ENCODE results near the gene ARPC1A.
A peak's percentile ranks its signal among the peaks of the same experiment; 100 is the strongest.
"Not testable (repeated sequence)": the region's sequence is repeated elsewhere in the genome, so short reads cannot be mapped to it uniquely, and the experiment has no call there.

Gene ARPC1A

DNA sequence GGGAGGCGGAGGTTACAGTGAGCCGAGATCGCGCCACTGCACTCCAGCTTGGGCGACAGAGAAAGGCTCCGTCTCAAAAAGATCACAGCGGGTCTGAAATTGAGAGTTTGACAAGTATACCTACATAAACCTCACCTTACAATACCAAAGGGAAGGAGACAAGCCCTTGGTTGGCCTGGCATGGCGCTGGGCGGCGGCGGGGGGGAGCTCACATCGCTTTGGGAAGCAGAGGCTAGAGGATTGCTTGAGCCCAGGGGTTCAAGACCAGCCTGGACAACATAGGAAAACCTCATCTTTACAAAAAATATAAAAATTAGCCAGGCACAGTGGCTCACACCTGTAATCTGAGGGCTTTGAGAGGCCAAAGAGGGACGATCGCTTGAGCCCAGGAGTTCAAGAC lies 1.1 kb upstream of the ARPC1A start:
- Histone ChIP-seq H3K4ac (ENCODE audit: low read depth, low read length) (no peak overlapping the region), H3K23ac (ENCODE audit: low read length) (no peak overlapping the region), H3K4me1 (ENCODE audit: control insufficient read depth, low read depth, low read length) (peaks cover 2% of the 10 kb centered on the region), H2BK5ac (ENCODE audit: low read length) (no peak overlapping the region), H2AK5ac (ENCODE audit: low read length) (no peak overlapping the region), H3K27ac (ENCODE audit: low read depth, low read length) (no peak overlapping the region), H4K8ac (ENCODE audit: low read depth, low read length) (no peak overlapping the region), H3K56ac (ENCODE audit: low read length) (no peak overlapping the region), H3K36me3 (ENCODE audit: control insufficient read depth, insufficient read depth, low read length) (no peaks in the 10 kb centered on the region), H3K79me1 (ENCODE audit: low read length) (peaks cover 7% of the 10 kb centered on the region), H3K18ac (ENCODE audit: low read length) (no peak overlapping the region), H4K5ac (ENCODE audit: low read length) (no peak overlapping the region), H3K9ac (ENCODE audit: low read length) (peak overlapping the region; percentile 86), H3K4me3 (ENCODE audit: low read length) (no peak overlapping the region), H3K27me3 (ENCODE audit: insufficient read depth, low read length, poor library complexity) (no peaks in the 10 kb centered on the region), H3K79me2 (ENCODE audit: control insufficient read depth, insufficient read depth, low read length) (peaks cover 19% of the 10 kb centered on the region), H3K4me2 (ENCODE audit: low read length) (no peak overlapping the region), H2BK15ac (replicated peaks; ENCODE audit: low read depth) (no peak overlapping the region), H2BK120ac (ENCODE audit: low read depth, low read length) (no peak overlapping the region)
- no peak for DNase-seq
- WGBS (ENCODE audit: extremely low coverage, insufficient coverage, low lambda C conversion rate) = no CpG with 5 or more reads among the region's 14 CpGs

DNA sequence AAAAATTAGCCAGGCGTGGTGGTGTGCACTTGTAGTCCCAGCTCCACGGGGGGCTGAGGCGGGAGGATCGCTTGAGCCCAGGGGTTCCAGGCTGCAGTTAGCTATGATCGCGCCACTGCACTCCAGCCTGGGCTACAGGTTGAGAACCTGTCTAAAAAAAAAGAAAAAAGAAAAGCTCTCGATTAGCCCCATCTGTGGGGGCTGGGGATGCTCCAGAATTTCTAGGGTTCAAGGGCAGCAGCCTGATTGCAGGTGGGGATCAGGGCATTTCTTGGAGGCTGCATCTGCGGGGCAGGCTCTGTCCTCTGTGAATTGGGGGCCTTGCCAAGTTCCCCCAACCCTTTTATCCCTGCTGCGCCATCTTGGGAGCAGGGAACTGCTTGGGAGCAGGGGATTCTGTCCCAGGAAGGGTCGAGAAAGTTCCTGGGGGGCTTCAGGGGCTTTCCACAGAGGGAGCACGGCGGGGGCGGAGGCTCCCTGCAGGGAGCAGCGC lies 651 bp upstream of the ARPC1A start:
- H4K8ac ChIP-seq (ENCODE audit: low read depth, low read length) = peak overlapping the region; percentile 93
- peaks cover 20% of the 10 kb centered on the region for H3K79me2 ChIP-seq (ENCODE audit: control insufficient read depth, insufficient read depth, low read length)
- no peak overlapping the region for H2BK120ac ChIP-seq (ENCODE audit: low read depth, low read length)
- peak overlapping the region; percentile 93 for H3K56ac ChIP-seq (ENCODE audit: low read length)
- peak overlapping the region; percentile 89 for H3K23ac ChIP-seq (ENCODE audit: low read length)
- H3K27me3 ChIP-seq (ENCODE audit: insufficient read depth, low read length, poor library complexity) = no peaks in the 10 kb centered on the region
- peak overlapping the region; percentile 39 for H3K27ac ChIP-seq (ENCODE audit: low read depth, low read length)
- peak overlapping the region; percentile 58 for H2AK5ac ChIP-seq (ENCODE audit: low read length)
- H3K9ac ChIP-seq (ENCODE audit: low read length) = peak overlapping the region; percentile 86
- peak overlapping the region; percentile 28 for H3K4me2 ChIP-seq (ENCODE audit: low read length)
- H3K4me1 ChIP-seq (ENCODE audit: control insufficient read depth, low read depth, low read length) = peaks cover 2% of the 10 kb centered on the region
- H2BK5ac ChIP-seq (ENCODE audit: low read length) = peak overlapping the region; percentile 14
- H4K5ac ChIP-seq (ENCODE audit: low read length) = no peak overlapping the region
- no peak for DNase-seq
- H3K4ac ChIP-seq (ENCODE audit: low read depth, low read length) = peak overlapping the region; percentile 64
- no peak overlapping the region for H2BK15ac ChIP-seq (replicated peaks; ENCODE audit: low read depth)
- no peaks in the 10 kb centered on the region for H3K36me3 ChIP-seq (ENCODE audit: control insufficient read depth, insufficient read depth, low read length)
- WGBS (ENCODE audit: extremely low coverage, insufficient coverage, low lambda C conversion rate) = no CpG with 5 or more reads among the region's 14 CpGs
- H3K79me1 ChIP-seq (ENCODE audit: low read length) = peaks cover 7% of the 10 kb centered on the region
- peak overlapping the region; percentile 42 for H3K18ac ChIP-seq (ENCODE audit: low read length)
- H3K4me3 ChIP-seq (ENCODE audit: low read length) = peak overlapping the region; percentile 57

DNA sequence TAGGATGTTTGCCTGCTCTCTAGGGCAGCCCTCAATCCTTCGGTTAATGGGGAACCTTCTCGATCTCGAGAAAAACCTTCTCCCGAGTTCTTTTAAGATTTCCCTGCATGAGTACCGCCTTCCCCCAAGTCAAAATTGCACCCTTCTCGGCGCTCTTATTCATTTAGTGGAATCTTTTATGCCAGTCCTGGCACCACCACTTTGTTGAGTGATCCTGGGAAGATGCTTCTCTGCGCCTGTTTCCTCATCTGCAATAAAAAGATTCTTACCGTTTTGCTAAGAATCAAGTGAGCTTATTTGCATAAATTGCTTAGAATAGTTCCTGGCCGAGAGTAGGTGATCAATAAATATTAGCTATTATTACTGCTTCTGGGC lies 697 bp downstream of the ARPC1A start:
- Histone ChIP-seq H3K36me3 (ENCODE audit: control insufficient read depth, insufficient read depth, low read length) (no peaks in the 10 kb centered on the region), H2BK15ac (replicated peaks; ENCODE audit: low read depth) (no peak overlapping the region), H3K18ac (ENCODE audit: low read length) (peak overlapping the region; percentile 62), H3K79me2 (ENCODE audit: control insufficient read depth, insufficient read depth, low read length) (peaks cover 27% of the 10 kb centered on the region), H3K4me2 (ENCODE audit: low read length) (peak overlapping the region; percentile 61), H3K4ac (ENCODE audit: low read depth, low read length) (peak overlapping the region; percentile 73), H3K9ac (ENCODE audit: low read length) (peak overlapping the region; percentile 72), H2AK5ac (ENCODE audit: low read length) (no peak overlapping the region), H3K56ac (ENCODE audit: low read length) (peak overlapping the region; percentile 86), H4K8ac (ENCODE audit: low read depth, low read length) (no peak overlapping the region), H3K4me1 (ENCODE audit: control insufficient read depth, low read depth, low read length) (no peaks in the 10 kb centered on the region), H3K4me3 (ENCODE audit: low read length) (peak overlapping the region; percentile 87), H3K79me1 (ENCODE audit: low read length) (peaks cover 10% of the 10 kb centered on the region), H3K27ac (ENCODE audit: low read depth, low read length) (peak overlapping the region; percentile 32), H2BK120ac (ENCODE audit: low read depth, low read length) (no peak overlapping the region), H3K27me3 (ENCODE audit: insufficient read depth, low read length, poor library complexity) (no peaks in the 10 kb centered on the region), H4K5ac (ENCODE audit: low read length) (no peak overlapping the region), H2BK5ac (ENCODE audit: low read length) (no peak overlapping the region), H3K23ac (ENCODE audit: low read length) (no peak overlapping the region)
- WGBS (ENCODE audit: extremely low coverage, insufficient coverage, low lambda C conversion rate) = no CpG with 5 or more reads among the region's 10 CpGs
- no peak for DNase-seq

DNA sequence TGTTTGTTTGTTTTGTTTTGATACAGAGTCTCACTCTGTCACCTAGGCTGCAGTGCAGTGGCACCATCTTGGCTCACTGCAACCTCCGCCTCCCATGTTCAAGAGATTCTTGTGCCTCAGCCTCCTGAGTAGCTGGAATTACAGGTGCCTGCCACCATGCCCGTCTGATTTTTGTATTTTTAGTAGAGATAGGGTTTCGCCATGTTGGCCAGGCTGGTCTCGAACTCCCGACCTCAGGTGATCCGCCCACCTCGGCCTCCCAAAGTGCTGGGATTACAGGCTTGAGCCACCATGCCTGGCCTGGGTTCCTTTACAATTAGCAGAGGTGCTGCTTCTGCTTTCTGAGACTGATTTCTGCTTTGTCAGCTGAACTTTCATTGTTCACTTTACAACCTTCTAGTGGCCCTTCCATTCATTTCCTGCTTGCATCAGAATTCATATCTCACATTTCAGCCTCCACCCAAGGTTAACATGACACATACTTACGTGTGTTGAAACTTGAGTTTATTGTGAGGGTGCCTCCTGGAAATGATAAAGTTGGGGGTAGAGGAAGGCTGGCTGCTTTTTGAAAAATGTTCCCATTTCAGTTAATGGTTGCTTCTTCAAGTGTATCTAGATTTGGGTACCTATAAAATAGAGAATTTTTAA lies 4.7 kb downstream of the ARPC1A start:
- not testable (repeated sequence) for H3K27ac ChIP-seq (ENCODE audit: low read depth, low read length); H3K23ac ChIP-seq (ENCODE audit: low read length); H4K8ac ChIP-seq (ENCODE audit: low read depth, low read length); H3K36me3 ChIP-seq (ENCODE audit: control insufficient read depth, insufficient read depth, low read length); H2BK120ac ChIP-seq (ENCODE audit: low read depth, low read length); H2BK5ac ChIP-seq (ENCODE audit: low read length); H3K79me1 ChIP-seq (ENCODE audit: low read length); H3K4me2 ChIP-seq (ENCODE audit: low read length); H3K18ac ChIP-seq (ENCODE audit: low read length); H3K4me1 ChIP-seq (ENCODE audit: control insufficient read depth, low read depth, low read length); DNase-seq; H2BK15ac ChIP-seq (replicated peaks; ENCODE audit: low read depth); H3K4me3 ChIP-seq (ENCODE audit: low read length); H3K9ac ChIP-seq (ENCODE audit: low read length); H3K4ac ChIP-seq (ENCODE audit: low read depth, low read length); H3K56ac ChIP-seq (ENCODE audit: low read length); H4K5ac ChIP-seq (ENCODE audit: low read length); H2AK5ac ChIP-seq (ENCODE audit: low read length); H3K27me3 ChIP-seq (ENCODE audit: insufficient read depth, low read length, poor library complexity)
- no CpG with 5 or more reads among the region's 8 CpGs for WGBS (ENCODE audit: extremely low coverage, insufficient coverage, low lambda C conversion rate)
- peaks cover 30% of the 10 kb centered on the region for H3K79me2 ChIP-seq (ENCODE audit: control insufficient read depth, insufficient read depth, low read length)

DNA sequence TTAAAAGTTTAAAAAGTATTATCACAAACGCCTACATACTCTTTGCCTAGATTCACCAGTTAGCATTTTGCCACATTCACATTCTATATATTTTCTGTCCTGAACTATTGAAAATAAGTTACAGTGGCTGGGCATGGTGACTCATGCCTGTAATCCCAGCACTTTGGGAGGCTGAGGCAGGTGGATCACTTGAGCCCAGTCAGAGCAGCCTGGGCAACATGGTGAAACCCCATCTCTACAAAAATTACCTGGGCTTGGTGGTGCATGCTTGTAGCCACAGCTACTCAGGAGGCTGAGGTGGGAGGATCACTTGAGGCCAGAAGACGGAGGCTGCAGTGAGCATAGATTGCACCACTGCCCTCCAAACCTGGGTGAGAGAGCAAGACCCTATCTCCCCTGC lies 5.3 kb downstream of the ARPC1A start:
- Histone ChIP-seq H4K8ac (ENCODE audit: low read depth, low read length) (no peak overlapping the region), H3K56ac (ENCODE audit: low read length) (no peak overlapping the region), H3K9ac (ENCODE audit: low read length) (no peak overlapping the region), H2BK5ac (ENCODE audit: low read length) (no peak overlapping the region), H2AK5ac (ENCODE audit: low read length) (no peak overlapping the region), H3K79me1 (ENCODE audit: low read length) (peaks cover 9% of the 10 kb centered on the region), H3K36me3 (ENCODE audit: control insufficient read depth, insufficient read depth, low read length) (no peaks in the 10 kb centered on the region), H3K23ac (ENCODE audit: low read length) (no peak overlapping the region), H3K4me3 (ENCODE audit: low read length) (no peak overlapping the region), H3K18ac (ENCODE audit: low read length) (no peak overlapping the region), H3K4me2 (ENCODE audit: low read length) (no peak overlapping the region), H2BK15ac (replicated peaks; ENCODE audit: low read depth) (no peak overlapping the region), H3K4me1 (ENCODE audit: control insufficient read depth, low read depth, low read length) (no peaks in the 10 kb centered on the region), H4K5ac (ENCODE audit: low read length) (no peak overlapping the region), H3K27ac (ENCODE audit: low read depth, low read length) (no peak overlapping the region), H3K4ac (ENCODE audit: low read depth, low read length) (no peak overlapping the region), H3K79me2 (ENCODE audit: control insufficient read depth, insufficient read depth, low read length) (peaks cover 30% of the 10 kb centered on the region), H2BK120ac (ENCODE audit: low read depth, low read length) (no peak overlapping the region), H3K27me3 (ENCODE audit: insufficient read depth, low read length, poor library complexity) (no peaks in the 10 kb centered on the region)
- DNase-seq = no peak
- WGBS (ENCODE audit: extremely low coverage, insufficient coverage, low lambda C conversion rate) = no CpG with 5 or more reads among the region's 2 CpGs

DNA sequence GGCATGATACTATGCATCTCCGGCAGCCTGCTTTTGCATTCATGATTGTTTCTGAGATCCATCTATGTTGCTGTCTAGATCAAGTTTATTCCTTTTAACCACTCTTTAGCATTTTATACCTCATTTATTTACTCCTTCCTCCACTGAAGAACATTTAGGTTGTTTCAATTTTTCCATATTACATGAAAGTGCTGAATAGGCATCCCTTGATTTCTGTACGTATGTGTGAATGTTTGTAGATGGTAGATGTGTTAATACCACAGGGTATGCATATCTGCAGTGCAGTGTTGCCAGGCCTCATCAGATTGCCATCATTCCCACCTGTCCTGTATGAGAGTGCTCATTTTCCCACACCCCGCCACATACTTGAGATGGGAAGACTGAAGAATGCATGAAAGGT lies 13.9 kb downstream of the ARPC1A start:
- Histone ChIP-seq H3K79me1 (ENCODE audit: low read length) (no peaks in the 10 kb centered on the region), H3K36me3 (ENCODE audit: control insufficient read depth, insufficient read depth, low read length) (peaks cover 2% of the 10 kb centered on the region)

More for the DNA sequence above, 13.9 kb downstream of the ARPC1A start:
- no peak overlapping the region for H3K18ac ChIP-seq (ENCODE audit: low read length)
- no peak overlapping the region for H4K8ac ChIP-seq (ENCODE audit: low read depth, low read length)
- no peak overlapping the region for H3K56ac ChIP-seq (ENCODE audit: low read length)
- H4K5ac ChIP-seq (ENCODE audit: low read length) = no peak overlapping the region
- no peak overlapping the region for H2BK5ac ChIP-seq (ENCODE audit: low read length)
- no peak for DNase-seq
- H3K4ac ChIP-seq (ENCODE audit: low read depth, low read length) = no peak overlapping the region
- no peak overlapping the region for H3K9ac ChIP-seq (ENCODE audit: low read length)
- no peak overlapping the region for H3K4me2 ChIP-seq (ENCODE audit: low read length)
- no CpG with 5 or more reads among the region's 3 CpGs for WGBS (ENCODE audit: extremely low coverage, insufficient coverage, low lambda C conversion rate)
- H3K4me3 ChIP-seq (ENCODE audit: low read length) = no peak overlapping the region
- no peaks in the 10 kb centered on the region for H3K4me1 ChIP-seq (ENCODE audit: control insufficient read depth, low read depth, low read length)
- H3K27ac ChIP-seq (ENCODE audit: low read depth, low read length) = no peak overlapping the region
- no peak overlapping the region for H3K23ac ChIP-seq (ENCODE audit: low read length)
- H3K79me2 ChIP-seq (ENCODE audit: control insufficient read depth, insufficient read depth, low read length) = no peaks in the 10 kb centered on the region
- no peak overlapping the region for H2AK5ac ChIP-seq (ENCODE audit: low read length)
- H2BK120ac ChIP-seq (ENCODE audit: low read depth, low read length) = no peak overlapping the region
- no peak overlapping the region for H2BK15ac ChIP-seq (replicated peaks; ENCODE audit: low read depth)
- no peaks in the 10 kb centered on the region for H3K27me3 ChIP-seq (ENCODE audit: insufficient read depth, low read length, poor library complexity)
